Left lobe of liver (tissue), 2 donors: ENCODE measurements around the gene ATP6V1F. TPM values are rescaled to one million over a fixed set of nuclear protein-coding genes. Genes with fewer than 3 reads are reported as not detected.

Experiments used
- ATAC-seq: fragments of 200-7000 bp; cut with Tn5 transposase; one replicate; pipeline ENCODE4 v1.9.1; 2020; ENCODE audit warnings: mild to moderate bottlenecking, moderate library complexity
- DNase-seq: peaks from one replicate; pipeline ENCODE4 v3.0.0-alpha.2; 2020; ENCODE audit warnings: low spot score
- total RNA-seq: library from RNA; stranded (reverse); gene quantifications from one replicate; pipeline ENCODE4 v1.2.1, GENCODE V29; 2021
- donor health status: DM: no; HTN: no; CAD: no; lungs with moderate emphysema.
- donor health status: DM: no; HTN: yes; CAD: no.

The ATP6V1F gene
- total RNA-seq, 1 donor from 2014 or later, result 28.2 TPM

- ATAC-seq, result no peak
- no peak for DNase-seq
Observed at GRCh38 chr7:128867241-128867640, 4.6 kb downstream of the ATP6V1F start.

- DNase-seq (no peak), ATAC-seq (no peak)
Observed at GRCh38 chr7:128867842-128868623, 5.4 kb downstream of the ATP6V1F start.

- ATAC-seq, result peak; percentile 30
- no peak for DNase-seq
Observed at GRCh38 chr7:128868624-128869137, 6.0 kb downstream of the ATP6V1F start.

GRCh38 chr7:128869138-128869943 lies 6.7 kb downstream of the ATP6V1F start:
- peak; percentile 86 for ATAC-seq
- no peak for DNase-seq

GRCh38 chr7:128869944-128870285 lies 7.3 kb downstream of the ATP6V1F start:
- ATAC-seq, result no peak
- DNase-seq, result no peak

GRCh38 chr7:128871050-128871449 lies 8.4 kb downstream of the ATP6V1F start:
- no peak for ATAC-seq
- DNase-seq, result no peak

- no peak for DNase-seq
- no peak for ATAC-seq
Observed at GRCh38 chr7:128872394-128872824, 9.8 kb downstream of the ATP6V1F start.

- DNase-seq (no peak), ATAC-seq (no peak)
Observed at GRCh38 chr7:128873234-128873633, 10.6 kb downstream of the ATP6V1F start.

- ATAC-seq (peak; percentile 73), DNase-seq (no peak)
Observed at GRCh38 chr7:128874140-128875031, 11.7 kb downstream of the ATP6V1F start.

GRCh38 chr7:128875523-128875948 lies 12.9 kb downstream of the ATP6V1F start:
- DNase-seq, result no peak
- no peak for ATAC-seq

- DNase-seq (no peak), ATAC-seq (no peak)
Observed at GRCh38 chr7:128876127-128876526, 13.5 kb downstream of the ATP6V1F start.

- ATAC-seq, result no peak
- no peak for DNase-seq
Observed at GRCh38 chr7:128876586-128876977, 13.9 kb downstream of the ATP6V1F start.

- no peak for ATAC-seq
- no peak for DNase-seq
Observed at GRCh38 chr7:128876978-128877755, 14.5 kb downstream of the ATP6V1F start.

- ATAC-seq, result no peak
- no peak for DNase-seq
Observed at GRCh38 chr7:128877756-128878120, 15.1 kb downstream of the ATP6V1F start.

- ATAC-seq (no peak), DNase-seq (no peak)
Observed at GRCh38 chr7:128878226-128879105, 15.8 kb downstream of the ATP6V1F start.

- no peak for DNase-seq
- peak; percentile 54 for ATAC-seq
Observed at GRCh38 chr7:128879461-128879938, 16.8 kb downstream of the ATP6V1F start.

- peak; percentile 70 for DNase-seq
- ATAC-seq, result peak; percentile 89
Observed at GRCh38 chr7:128879939-128880746, 17.5 kb downstream of the ATP6V1F start.

- ATAC-seq (no peak), DNase-seq (no peak)
Observed at GRCh38 chr7:128880791-128881457, 18.3 kb downstream of the ATP6V1F start.
